GM12878 (cell line): Measurements from ENCODE around the gene CDK16. TPM values are rescaled to one million over a fixed set of nuclear protein-coding genes. Genes with fewer than 3 reads are reported as not detected.

Experiments used
- ATAC-seq: fragments of 200-7000 bp; cut with Tn5 transposase; 3 replicates; pipeline ENCODE4 v1.9.1; 2020; ENCODE audit warnings: mild to moderate bottlenecking, moderate library complexity
- BruUV-seq: library from RNA; stranded (reverse); fragments of 400-500 nt; replicated peaks from 2 replicates; lab custom pipeline; 2021; lab: Mats Ljungman, UMichigan
- CTCF ChIA-PET: fragments of 300-600 bp; sonication (Branson Sonifier 250); formaldehyde crosslinking; extraction: SDS; loops from one replicate; lab custom pipeline; 2021; ENCODE audit warnings: inconsistent platforms; lab: Yijun Ruan, JAX
- POLR2A ChIA-PET: fragments of 350-600 bp; formaldehyde crosslinking; extraction: SDS; loops from one replicate; lab custom pipeline; 2021; ENCODE audit warnings: inconsistent platforms; lab: Charles Lee
- RAD21 ChIA-PET: fragments of 300-600 bp; sonication (Branson Sonifier 250); formaldehyde crosslinking; loops from one replicate; lab custom pipeline; 2023; ENCODE audit warnings: antibody characterized with exemption; ENCODE audit not compliant: unreplicated experiment; lab: Charles Lee
- SMC1A ChIA-PET: fragments of 300-600 bp; sonication (Branson Sonifier 250); formaldehyde crosslinking; loops from one replicate; lab custom pipeline; 2023; ENCODE audit not compliant: unreplicated experiment, uncharacterized antibody; lab: Charles Lee
- DNase-seq: peaks from one replicate; pipeline ENCODE4 v3.0.0-alpha.2; 2011; ENCODE audit warnings: low read depth, low spot score
- FAIRE-seq: peaks from 3 replicates; lab custom pipeline; 2011; peaks lifted over from hg19 to GRCh38; lab: Jason Lieb, UNC
- H2AFZ ChIP-seq: 2 replicates; pipeline ENCODE4 v1.6.0; 2011; ENCODE audit warnings: low read depth, low read length, control low read depth; ENCODE audit not compliant: control insufficient read depth
- H3K27ac ChIP-seq: 2 replicates; pipeline ENCODE4 v1.5.1; 2011; ENCODE audit warnings: control low read depth; ENCODE audit not compliant: control insufficient read depth, insufficient read depth
- H3K27me3 ChIP-seq, 2 experiments: replicated peaks in 1 of 2; 2 replicates each; pipeline versions ENCODE4 v1.6.0 to v1.6.1; 2011; ENCODE audit warnings: low read length in 1 of 2; ENCODE audit not compliant: control insufficient read depth in 2 of 2, insufficient read depth in 2 of 2
- H3K36me3 ChIP-seq, 2 experiments: 2 replicates each; pipeline ENCODE4 v1.5.1; 2011; ENCODE audit warnings: low read length in 1 of 2; ENCODE audit not compliant: control insufficient read depth in 2 of 2, insufficient read depth in 2 of 2
- H3K4me1 ChIP-seq: 2 replicates; pipeline ENCODE4 v1.6.1; 2011; ENCODE audit warnings: mild to moderate bottlenecking, low read length, moderate library complexity, mixed read lengths; ENCODE audit not compliant: control insufficient read depth, insufficient read depth
- H3K4me2 ChIP-seq: 2 replicates; pipeline ENCODE4 v1.6.0; 2011; ENCODE audit warnings: control low read depth; ENCODE audit not compliant: control insufficient read depth, insufficient read depth
- H3K4me3 ChIP-seq: fragments of 200-600 bp; sonication (generic); 2 replicates; pipeline ENCODE4 v1.5.1; 2016
- H3K79me2 ChIP-seq: 2 replicates; pipeline ENCODE4 v1.6.0; 2011; ENCODE audit warnings: low read length; ENCODE audit not compliant: control insufficient read depth, insufficient read depth
- H3K9ac ChIP-seq: 2 replicates; pipeline ENCODE4 v1.8.0; 2011; ENCODE audit warnings: low read length, control low read depth, mixed read lengths; ENCODE audit not compliant: control insufficient read depth, insufficient read depth
- H3K9me3 ChIP-seq: replicated peaks from 3 replicates; pipeline ENCODE4 v1.5.1; 2011; ENCODE audit warnings: mild to moderate bottlenecking, low read length; ENCODE audit not compliant: control insufficient read depth, insufficient read depth
- H4K20me1 ChIP-seq: 2 replicates; pipeline ENCODE4 v1.6.0; 2011; ENCODE audit not compliant: control insufficient read depth, insufficient read depth
- BRCA1 ChIP-seq: IDR thresholded peaks from 2 replicates; pipeline ENCODE4 v1.6.1; 2011; ENCODE audit warnings: low read depth, low read length, improper control_type of control experiment
- HDGF ChIP-seq: fragments of 450-650 bp; IDR thresholded peaks from 2 replicates; pipeline ENCODE4 v1.6.1; 2016; ENCODE audit warnings: antibody characterized with exemption
- POLR2A ChIP-seq: IDR thresholded peaks from 2 replicates; pipeline ENCODE4 v1.6.1; 2011; ENCODE audit warnings: low read depth, mild to moderate bottlenecking, low read length
- YY1 ChIP-seq: IDR thresholded peaks from 2 replicates; pipeline ENCODE4 v1.6.1; 2011; ENCODE audit warnings: low read depth, mild to moderate bottlenecking, low read length
- ZZZ3 ChIP-seq: IDR thresholded peaks from 2 replicates; pipeline ENCODE4 v1.6.1; 2011; ENCODE audit warnings: low read depth; ENCODE audit not compliant: control insufficient read depth, insufficient read length
- WGBS: methylation state at CpG from one replicate; pipeline ENCODE4 v1.1.6; 2016; ENCODE audit warnings: low lambda C conversion rate; ENCODE audit not compliant: insufficient replicate concordance, insufficient coverage; ENCODE audit errors: missing lambda C conversion rate; 5-methylcytosine and 5-hydroxymethylcytosine counted together
- in situ Hi-C: fragments of 300-500 bp; cut with MboI; formaldehyde crosslinking; loops from 9 replicates; pipeline ENCODE4 v1.14.3; 2018; ENCODE audit warnings: mixed read lengths
- intact Hi-C: fragments of 100-400 bp; cut with micrococcal nuclease; formaldehyde crosslinking; loops from one replicate; pipeline ENCODE4 v1.14.2; 2022; ENCODE audit not compliant: unreplicated experiment
- polyA plus RNA-seq, 11 experiments: library from polyadenylated mRNA; depleted of rRNA in 4 of 11; unstranded in 6 of 11; stranded (reverse) in 5 of 11; fragments of >200 nt; fragmentation: Nextera tagmentation in 4 of 11; fragmentation: Illumina TruSeq in 1 of 11; extraction: Ambion mirVana in 4 of 11; extraction: Trizol in 1 of 11; gene quantifications; 1 replicate in 1 of 11; 2 replicates in 10 of 11; pipeline versions ENCODE4 v1.2.1 to v1.2.3, GENCODE V29; 2011 to 2016; ENCODE audit warnings: inconsistent platforms in 2 of 11, missing spikeins in 2 of 11, low read depth in 1 of 11
- total RNA-seq, 4 experiments: library from RNA; depleted of rRNA in 3 of 4; stranded (reverse); fragments of >200 nt in 3 of 4; fragmentation: Illumina TruSeq in 1 of 4; extraction: Trizol in 1 of 4; gene quantifications; 2 replicates each; pipeline versions ENCODE4 v1.2.1 to v1.2.3, GENCODE V29; 2013 to 2021
- TF ChIP-seq, protein P1 (sequence below): IDR thresholded peaks from 2 replicates; pipeline ENCODE4 v1.6.1; 2011; ENCODE audit warnings: low read depth, low read length, improper control_type of control experiment, borderline replicate concordance
- TF ChIP-seq, protein P2 (sequence below): fragments of 450-650 bp; IDR thresholded peaks from 2 replicates; pipeline ENCODE4 v1.6.1; 2017; ENCODE audit warnings: antibody characterized with exemption, mild to moderate bottlenecking, moderate library complexity

Gene CDK16
- total and polyA plus RNA-seq, 10 of the 15 experiments (the other 5 are each of a cell fraction or from before 2014, with no cell fraction given): 2.4 to 75.1 (median 48.2) TPM

DNA sequence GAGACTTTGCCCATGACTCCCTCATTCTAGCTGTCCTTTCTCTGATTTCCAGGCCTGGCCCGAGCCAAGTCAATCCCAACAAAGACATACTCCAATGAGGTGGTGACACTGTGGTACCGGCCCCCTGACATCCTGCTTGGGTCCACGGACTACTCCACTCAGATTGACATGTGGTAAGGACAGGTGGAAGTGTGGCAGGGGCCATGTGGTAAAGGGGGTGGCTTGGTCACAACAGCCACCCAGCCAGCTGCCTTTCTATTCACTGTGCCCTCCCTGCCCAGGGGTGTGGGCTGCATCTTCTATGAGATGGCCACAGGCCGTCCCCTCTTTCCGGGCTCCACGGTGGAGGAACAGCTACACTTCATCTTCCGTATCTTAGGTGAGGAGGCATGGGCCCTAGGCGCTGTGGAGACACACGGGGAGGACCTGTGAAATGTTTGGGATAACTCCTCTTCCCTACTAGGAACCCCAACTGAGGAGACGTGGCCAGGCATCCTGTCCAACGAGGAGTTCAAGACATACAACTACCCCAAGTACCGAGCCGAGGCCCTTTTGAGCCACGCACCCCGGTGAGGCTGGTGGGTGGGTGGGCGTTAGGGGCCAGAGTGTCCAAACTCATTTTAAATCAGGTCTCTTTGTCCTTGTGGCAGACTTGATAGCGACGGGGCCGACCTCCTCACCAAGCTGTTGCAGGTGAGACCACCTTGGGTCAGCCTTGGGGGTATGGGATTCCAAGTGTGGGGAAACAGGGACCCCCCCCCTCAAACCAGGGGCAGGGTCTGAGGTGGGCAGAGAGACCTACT is 8.3 kb downstream of the CDK16 start:
- no peak for DNase-seq
- CTCF ChIA-PET: no interaction called here
- no TSS peak for BruUV-seq

More for the DNA sequence above, 8.3 kb downstream of the CDK16 start:
- Histone ChIP-seq H3K79me2 (peaks cover 6% of the 10 kb centered on the region), H3K27ac (no peak overlapping the region), H3K4me1 (no peaks in the 10 kb centered on the region), H3K9ac (no peak overlapping the region), H2AFZ (no peak overlapping the region), H3K4me2 (no peak overlapping the region), H4K20me1 (peaks cover 6% of the 10 kb centered on the region), H3K4me3 (no peak overlapping the region), H3K36me3 (peaks cover 29 to 30% of the 10 kb centered on the region in 2 experiments; a peak in 3 of 4 replicates), H3K27me3 (no peaks in the 10 kb centered on the region), H3K9me3 (no peaks in the 10 kb centered on the region)
- TF ChIP-seq POLR2A (0 out of 2 replicates have a peak, but pooled peaks have one; percentile 27), BRCA1 (no peak), ZZZ3 (no peak), HDGF (no peak), YY1 (no peak)
- TF ChIP-seq, protein P1, sequence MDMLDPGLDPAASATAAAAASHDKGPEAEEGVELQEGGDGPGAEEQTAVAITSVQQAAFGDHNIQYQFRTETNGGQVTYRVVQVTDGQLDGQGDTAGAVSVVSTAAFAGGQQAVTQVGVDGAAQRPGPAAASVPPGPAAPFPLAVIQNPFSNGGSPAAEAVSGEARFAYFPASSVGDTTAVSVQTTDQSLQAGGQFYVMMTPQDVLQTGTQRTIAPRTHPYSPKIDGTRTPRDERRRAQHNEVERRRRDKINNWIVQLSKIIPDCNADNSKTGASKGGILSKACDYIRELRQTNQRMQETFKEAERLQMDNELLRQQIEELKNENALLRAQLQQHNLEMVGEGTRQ: no peak
- TF ChIP-seq, protein P2, sequence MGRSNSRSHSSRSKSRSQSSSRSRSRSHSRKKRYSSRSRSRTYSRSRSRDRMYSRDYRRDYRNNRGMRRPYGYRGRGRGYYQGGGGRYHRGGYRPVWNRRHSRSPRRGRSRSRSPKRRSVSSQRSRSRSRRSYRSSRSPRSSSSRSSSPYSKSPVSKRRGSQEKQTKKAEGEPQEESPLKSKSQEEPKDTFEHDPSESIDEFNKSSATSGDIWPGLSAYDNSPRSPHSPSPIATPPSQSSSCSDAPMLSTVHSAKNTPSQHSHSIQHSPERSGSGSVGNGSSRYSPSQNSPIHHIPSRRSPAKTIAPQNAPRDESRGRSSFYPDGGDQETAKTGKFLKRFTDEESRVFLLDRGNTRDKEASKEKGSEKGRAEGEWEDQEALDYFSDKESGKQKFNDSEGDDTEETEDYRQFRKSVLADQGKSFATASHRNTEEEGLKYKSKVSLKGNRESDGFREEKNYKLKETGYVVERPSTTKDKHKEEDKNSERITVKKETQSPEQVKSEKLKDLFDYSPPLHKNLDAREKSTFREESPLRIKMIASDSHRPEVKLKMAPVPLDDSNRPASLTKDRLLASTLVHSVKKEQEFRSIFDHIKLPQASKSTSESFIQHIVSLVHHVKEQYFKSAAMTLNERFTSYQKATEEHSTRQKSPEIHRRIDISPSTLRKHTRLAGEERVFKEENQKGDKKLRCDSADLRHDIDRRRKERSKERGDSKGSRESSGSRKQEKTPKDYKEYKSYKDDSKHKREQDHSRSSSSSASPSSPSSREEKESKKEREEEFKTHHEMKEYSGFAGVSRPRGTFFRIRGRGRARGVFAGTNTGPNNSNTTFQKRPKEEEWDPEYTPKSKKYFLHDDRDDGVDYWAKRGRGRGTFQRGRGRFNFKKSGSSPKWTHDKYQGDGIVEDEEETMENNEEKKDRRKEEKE: no peak
- SMC1A ChIA-PET: no interaction called here
- in situ Hi-C loops (no loop called here), intact Hi-C loops (no loop called here)
- FAIRE-seq: no peak
- ATAC-seq: no peak
- RAD21 ChIA-PET: no interaction called here
- POLR2A ChIA-PET: no interaction called here
- 90% methylated on average over 19 of the region's 19 CpGs for WGBS
